HG03565 (cell line): ENCODE data around the gene SPTBN1.
A peak's percentile ranks its signal among the peaks of the same experiment; 100 is the strongest.
"Not testable (repeated sequence)": the region's sequence is repeated elsewhere in the genome, so short reads cannot be mapped to it uniquely, and the experiment has no call there.

Experiments used
- ATAC-seq: cut with Tn5 transposase; IDR thresholded peaks from one replicate; pipeline ENCODE4 v1.9.1; 2021; ENCODE audit warnings: mild to moderate bottlenecking, moderate library complexity; ENCODE audit not compliant: unreplicated experiment

The SPTBN1 gene

GRCh38 chr2:54468673-54469072 is 12.5 kb downstream of the SPTBN1 start:
- ATAC-seq: no peak

- no peak for ATAC-seq
Measured at GRCh38 chr2:54469484-54470053, 13.4 kb downstream of the SPTBN1 start.

GRCh38 chr2:54470266-54470938 is 14.3 kb downstream of the SPTBN1 start:
- no peak for ATAC-seq

GRCh38 chr2:54471221-54471711 is 15.1 kb downstream of the SPTBN1 start:
- ATAC-seq: peak; percentile 82

GRCh38 chr2:54473851-54474250 is 17.7 kb downstream of the SPTBN1 start:
- no peak for ATAC-seq

- ATAC-seq: no peak
Measured at GRCh38 chr2:54475285-54475684, 19.2 kb downstream of the SPTBN1 start.

- no peak for ATAC-seq
Measured at GRCh38 chr2:54475919-54476318, 19.8 kb downstream of the SPTBN1 start.

GRCh38 chr2:54476852-54477251 is 20.7 kb downstream of the SPTBN1 start:
- ATAC-seq: no peak

GRCh38 chr2:54477896-54478295 is 21.8 kb downstream of the SPTBN1 start:
- no peak for ATAC-seq

GRCh38 chr2:54478899-54479298 is 22.8 kb downstream of the SPTBN1 start:
- ATAC-seq: no peak

- ATAC-seq: no peak
Measured at GRCh38 chr2:54479424-54479823, 23.3 kb downstream of the SPTBN1 start.

- ATAC-seq: no peak
Measured at GRCh38 chr2:54480025-54480424, 23.9 kb downstream of the SPTBN1 start.

GRCh38 chr2:54481686-54482085 is 25.6 kb downstream of the SPTBN1 start:
- no peak for ATAC-seq

GRCh38 chr2:54482715-54483114 is 26.6 kb downstream of the SPTBN1 start:
- ATAC-seq: no peak

- ATAC-seq: no peak
Measured at GRCh38 chr2:54483426-54483825, 27.3 kb downstream of the SPTBN1 start.

GRCh38 chr2:54485756-54486155 is 29.6 kb downstream of the SPTBN1 start:
- ATAC-seq: not testable (repeated sequence)

GRCh38 chr2:54486766-54487165 is 30.6 kb downstream of the SPTBN1 start:
- no peak for ATAC-seq

GRCh38 chr2:54490863-54491262 is 34.7 kb downstream of the SPTBN1 start:
- no peak for ATAC-seq

- ATAC-seq: no peak
Measured at GRCh38 chr2:54492335-54492734, 36.2 kb downstream of the SPTBN1 start.

- no peak for ATAC-seq
Measured at GRCh38 chr2:54494087-54494486, 38.0 kb downstream of the SPTBN1 start.

- ATAC-seq: no peak
Measured at GRCh38 chr2:54496920-54497319, 40.8 kb downstream of the SPTBN1 start.

- ATAC-seq: no peak
Measured at GRCh38 chr2:54497763-54498680, 41.9 kb downstream of the SPTBN1 start.
